GM21423 (cell line): Measurements from ENCODE around the gene HTR3E.

ENCODE experiments used
- ATAC-seq: cut with Tn5 transposase; IDR thresholded peaks from one replicate; pipeline ENCODE4 v1.9.1; 2021; ENCODE audit warnings: mild to moderate bottlenecking, moderate library complexity; ENCODE audit not compliant: unreplicated experiment

HTR3E gene

DNA sequence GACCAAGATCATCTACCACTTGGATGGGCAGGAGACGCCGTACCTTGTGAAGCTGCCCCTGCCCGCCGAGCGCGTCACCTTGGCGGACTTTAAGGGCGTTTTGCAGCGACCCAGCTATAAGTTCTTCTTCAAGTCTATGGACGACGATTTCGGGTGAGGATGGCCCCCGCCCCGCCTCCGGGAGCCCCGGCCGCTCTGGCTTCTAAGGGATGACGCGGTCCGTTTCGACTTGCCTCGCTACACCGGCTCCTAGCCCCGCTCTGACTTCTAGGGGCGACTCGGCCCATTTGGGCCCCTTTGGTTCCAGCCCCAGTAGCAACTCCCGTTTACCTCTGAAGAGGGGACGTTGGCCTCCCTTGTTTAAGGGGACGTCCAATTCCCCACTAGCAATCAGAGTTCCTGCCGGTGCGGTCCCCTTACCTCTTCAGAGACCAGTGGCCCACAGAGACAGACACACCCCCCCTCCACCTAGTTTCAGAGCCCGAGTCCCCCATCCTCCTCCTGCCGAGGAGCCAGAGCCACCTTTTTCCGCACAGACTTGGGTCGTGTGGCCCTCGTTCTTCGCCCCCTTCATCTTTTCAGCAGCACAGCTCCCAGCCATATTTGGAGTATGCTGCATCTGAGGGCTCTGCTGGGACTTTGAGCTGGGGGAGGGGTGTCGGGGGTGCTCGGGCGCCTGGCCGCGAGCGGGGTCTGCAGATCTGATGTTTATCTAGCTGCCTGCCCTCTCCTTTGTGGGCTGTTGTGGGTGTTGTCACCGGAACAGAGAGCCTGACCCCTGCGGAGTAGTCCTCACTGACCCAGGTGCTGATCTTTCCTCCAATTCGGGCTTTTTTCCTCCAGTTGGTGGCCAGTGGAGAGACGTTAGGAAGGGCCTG lies 59.0 kb downstream of the HTR3E start:
- ATAC-seq = peak; percentile 21

DNA sequence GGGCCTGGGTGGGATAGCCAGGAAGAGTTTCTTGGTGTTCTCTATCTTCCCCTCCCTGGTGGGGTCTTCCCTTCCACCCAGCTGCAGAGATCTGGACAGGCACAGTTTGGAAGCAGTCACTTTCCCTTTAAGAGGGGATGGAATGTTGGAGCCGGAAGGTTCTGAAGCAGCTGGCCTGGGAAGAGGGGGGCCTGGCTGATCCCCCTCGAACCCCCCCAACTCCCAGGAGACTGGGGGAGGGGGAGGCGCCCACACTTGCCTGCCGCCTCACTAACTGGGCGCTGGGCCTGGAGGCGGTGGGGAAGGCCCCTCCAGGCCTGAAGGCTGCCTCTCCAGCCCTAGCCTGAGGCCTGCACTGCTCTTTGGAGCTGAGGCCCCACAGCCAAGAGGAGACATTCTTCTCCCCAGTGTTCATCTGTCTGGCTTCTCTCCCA lies 59.7 kb downstream of the HTR3E start:
- no peak for ATAC-seq
